22Rv1 (cell line): ENCODE results near the gene VSIG8.

Experiments
- ZFX ChIP-seq: fragments of 450-650 bp; IDR thresholded peaks from 2 replicates; pipeline ENCODE4 v1.6.1; 2017; ENCODE audit warnings: antibody characterized with exemption, borderline replicate concordance
- TF ChIP-seq, protein P1 (sequence below): fragments of 450-650 bp; IDR thresholded peaks from 2 replicates; pipeline ENCODE4 v1.5.1; 2017; ENCODE audit warnings: mild to moderate bottlenecking

DNA sequence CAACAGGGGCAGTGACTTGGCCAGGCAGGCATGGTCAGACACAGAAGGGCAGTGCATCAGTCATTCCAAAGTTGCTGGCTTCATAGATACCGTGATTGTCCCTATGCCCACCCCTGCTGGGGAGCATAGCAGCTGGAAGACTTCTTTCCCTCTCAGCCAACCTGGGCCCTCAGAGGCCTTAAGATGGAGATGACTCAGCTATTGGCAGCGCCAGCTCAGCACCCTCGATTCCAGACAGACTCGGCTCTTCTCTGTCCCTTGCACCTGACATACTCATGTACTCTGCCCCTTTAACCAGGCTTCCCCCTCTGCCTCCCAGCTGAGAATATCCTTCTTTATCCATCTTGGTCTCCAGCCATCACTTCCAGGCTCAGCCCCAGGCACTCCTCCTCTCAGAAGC, 19.0 kb downstream of the VSIG8 start:
- TF ChIP-seq, protein P1, sequence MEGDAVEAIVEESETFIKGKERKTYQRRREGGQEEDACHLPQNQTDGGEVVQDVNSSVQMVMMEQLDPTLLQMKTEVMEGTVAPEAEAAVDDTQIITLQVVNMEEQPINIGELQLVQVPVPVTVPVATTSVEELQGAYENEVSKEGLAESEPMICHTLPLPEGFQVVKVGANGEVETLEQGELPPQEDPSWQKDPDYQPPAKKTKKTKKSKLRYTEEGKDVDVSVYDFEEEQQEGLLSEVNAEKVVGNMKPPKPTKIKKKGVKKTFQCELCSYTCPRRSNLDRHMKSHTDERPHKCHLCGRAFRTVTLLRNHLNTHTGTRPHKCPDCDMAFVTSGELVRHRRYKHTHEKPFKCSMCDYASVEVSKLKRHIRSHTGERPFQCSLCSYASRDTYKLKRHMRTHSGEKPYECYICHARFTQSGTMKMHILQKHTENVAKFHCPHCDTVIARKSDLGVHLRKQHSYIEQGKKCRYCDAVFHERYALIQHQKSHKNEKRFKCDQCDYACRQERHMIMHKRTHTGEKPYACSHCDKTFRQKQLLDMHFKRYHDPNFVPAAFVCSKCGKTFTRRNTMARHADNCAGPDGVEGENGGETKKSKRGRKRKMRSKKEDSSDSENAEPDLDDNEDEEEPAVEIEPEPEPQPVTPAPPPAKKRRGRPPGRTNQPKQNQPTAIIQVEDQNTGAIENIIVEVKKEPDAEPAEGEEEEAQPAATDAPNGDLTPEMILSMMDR = no peak
- no peak for TF ChIP-seq ZFX
